CD4-positive, alpha-beta T cell treated with Interleukin-4 for 1 hour (primary cell): ENCODE data around the gene CCM2L.
A peak's percentile ranks its signal among the peaks of the same experiment; 100 is the strongest.

Experiments used
- DNase-seq, 2 donors: peaks; one replicate each; pipeline ENCODE4 v3.0.0-alpha.2; 2020 to 2022

CCM2L gene

GRCh38 chr20:31996996-31997395, 13.2 kb upstream of the CCM2L start:
- DNase-seq = no peak

- no peak for DNase-seq
Observed at GRCh38 chr20:31998246-31998645, 12.0 kb upstream of the CCM2L start.

GRCh38 chr20:32003325-32003724, 6.9 kb upstream of the CCM2L start:
- no peak for DNase-seq

GRCh38 chr20:32004963-32005362, 5.3 kb upstream of the CCM2L start:
- no peak for DNase-seq

GRCh38 chr20:32006053-32006452, 4.2 kb upstream of the CCM2L start:
- no peak for DNase-seq

- no peak for DNase-seq
Observed at GRCh38 chr20:32006841-32007786, 3.1 kb upstream of the CCM2L start.

GRCh38 chr20:32007787-32008616, 2.2 kb upstream of the CCM2L start:
- no peak for DNase-seq

- DNase-seq = no peak
Observed at GRCh38 chr20:32009564-32009963, 674 bp upstream of the CCM2L start.

GRCh38 chr20:32010666-32011065, 428 bp downstream of the CCM2L start:
- DNase-seq = no peak

GRCh38 chr20:32012159-32012688, 2.0 kb downstream of the CCM2L start:
- no peak for DNase-seq

GRCh38 chr20:32013326-32013725, 3.1 kb downstream of the CCM2L start:
- no peak for DNase-seq

- DNase-seq = peak; percentile 56 to 64
Observed at GRCh38 chr20:32017711-32018251, 7.5 kb downstream of the CCM2L start.

- DNase-seq = peak; percentile 41 to 46
Observed at GRCh38 chr20:32018269-32019155, 8.3 kb downstream of the CCM2L start.

- no peak for DNase-seq
Observed at GRCh38 chr20:32019156-32019510, 8.9 kb downstream of the CCM2L start.

GRCh38 chr20:32019563-32020463, 9.6 kb downstream of the CCM2L start:
- DNase-seq = no peak

- no peak for DNase-seq
Observed at GRCh38 chr20:32021091-32021490, 10.9 kb downstream of the CCM2L start.

GRCh38 chr20:32024683-32025295, 14.6 kb downstream of the CCM2L start:
- DNase-seq = no peak

GRCh38 chr20:32027643-32028042, 17.4 kb downstream of the CCM2L start:
- DNase-seq = no peak

- no peak for DNase-seq
Observed at GRCh38 chr20:32028647-32029372, 18.6 kb downstream of the CCM2L start.

GRCh38 chr20:32029561-32029960, 19.3 kb downstream of the CCM2L start:
- DNase-seq = no peak
